ENCODE measurements around the gene RAB8B. TPM values are rescaled to one million over a fixed set of nuclear protein-coding genes. Genes with fewer than 3 reads are reported as not detected.

RAB8B gene
- total and polyA plus RNA-seq, 4 donors, result 3.8 to 26.5 (median 7.6) TPM

DNA sequence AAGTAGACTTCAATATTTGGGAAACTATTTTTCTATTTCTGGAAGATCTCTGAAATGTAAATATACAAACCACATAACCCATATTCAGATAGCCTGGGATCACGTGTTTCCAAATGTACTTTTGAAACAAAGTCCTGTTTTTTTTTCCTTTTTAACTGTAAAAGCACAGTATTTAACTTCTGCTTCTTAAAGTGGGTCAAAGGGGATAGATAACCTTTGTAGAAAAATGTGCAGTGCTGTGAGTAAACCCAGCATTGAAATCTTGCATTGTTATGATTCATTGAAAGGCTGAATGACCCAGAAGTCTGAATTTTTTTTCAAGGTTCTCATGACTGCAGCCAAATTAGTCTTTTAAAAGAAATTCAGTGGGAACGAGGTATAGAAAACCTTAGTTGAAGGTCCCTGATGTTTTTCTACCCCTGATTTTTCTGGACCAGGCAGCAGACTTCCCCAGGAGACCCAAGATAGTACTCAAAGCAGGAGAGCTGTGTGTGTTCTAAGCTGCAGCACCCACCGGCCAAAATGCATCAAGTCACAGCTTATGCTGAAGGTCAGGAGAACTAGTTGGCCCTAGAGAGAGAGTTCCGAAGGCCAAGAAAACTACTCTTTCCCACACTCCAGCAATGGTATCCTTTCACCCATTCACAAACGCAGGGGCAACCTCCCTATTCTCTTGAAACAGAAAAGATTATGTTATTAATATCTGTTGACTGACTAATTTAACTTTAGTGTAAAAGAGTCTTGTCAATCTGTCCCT is 44.4 kb downstream of the RAB8B start:
- H3K4me1 ChIP-seq (ENCODE audit: control insufficient read depth in 4 of 4, insufficient read depth in 4 of 4, low read length in 3 of 4), result peaks cover 7 to 15% (median 8%) of the 10 kb centered on the region in 4 donors
- H3K9ac ChIP-seq (ENCODE audit: low read depth in 1 of 2, low read length in 2 of 2), result peak overlapping the region in 1 of 2 donors; percentile 27
- no peaks in the 10 kb centered on the region for H3K36me3 ChIP-seq (ENCODE audit: control insufficient read depth in 4 of 4, insufficient read depth in 3 of 4, low read depth in 1 of 4, low read length in 3 of 4)
- no peak overlapping the region for H3K4me3 ChIP-seq (ENCODE audit: low read depth in 1 of 3, low read length in 3 of 3)
- 53% methylated on average over 5 of the region's 5 CpGs for WGBS
- H3K27me3 ChIP-seq (ENCODE audit: control insufficient read depth in 4 of 4, insufficient read depth in 4 of 4, low read length in 3 of 4), result no peaks in the 10 kb centered on the region
- no peaks in the 10 kb centered on the region for H3K9me3 ChIP-seq (ENCODE audit: control insufficient read depth in 4 of 4, low read length in 3 of 4)
- no peak for DNase-seq (ENCODE audit: low spot score)
- TF ChIP-seq RXRA (IDR thresholded peaks at IDR 0.05), result peak in 1 of 2 donors; percentile 13
- no peak for TF ChIP-seq TAF1 (conservative IDR thresholded peaks at IDR 0.05)
- no peak for TF ChIP-seq EGR1 (IDR thresholded peaks at IDR 0.05; ENCODE audit: low read depth in 2 of 2)
- TF ChIP-seq, protein P1, sequence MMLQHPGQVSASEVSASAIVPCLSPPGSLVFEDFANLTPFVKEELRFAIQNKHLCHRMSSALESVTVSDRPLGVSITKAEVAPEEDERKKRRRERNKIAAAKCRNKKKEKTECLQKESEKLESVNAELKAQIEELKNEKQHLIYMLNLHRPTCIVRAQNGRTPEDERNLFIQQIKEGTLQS (IDR thresholded peaks at IDR 0.05), result no peak
- H3K27ac ChIP-seq (ENCODE audit: low read depth in 1 of 2, low read length in 2 of 2), result peak overlapping the region; percentile 47 to 67

DNA sequence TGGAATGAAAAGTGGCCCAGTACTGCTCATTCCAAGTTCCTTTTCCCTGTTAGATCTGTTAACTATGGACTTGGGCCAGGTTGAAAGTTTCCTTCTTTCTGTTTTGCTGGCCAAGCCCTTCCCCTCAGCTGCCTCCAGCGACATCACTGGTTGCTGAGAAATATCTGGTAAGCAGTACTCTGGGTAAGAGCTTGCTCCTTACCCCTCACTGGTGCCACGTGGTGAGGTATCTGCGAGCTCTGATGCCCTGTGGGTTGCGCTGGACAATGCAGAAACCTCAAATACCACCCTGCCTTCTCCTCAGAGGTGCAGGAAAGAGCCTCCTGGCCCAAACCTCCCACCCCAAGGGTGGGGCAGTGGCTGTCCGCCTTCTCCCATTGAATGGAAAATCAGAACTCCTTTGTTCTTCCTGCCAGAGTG is 45.1 kb downstream of the RAB8B start:
- no peak for DNase-seq (ENCODE audit: low spot score)
- Histone ChIP-seq H3K4me1 (ENCODE audit: control insufficient read depth in 4 of 4, insufficient read depth in 4 of 4, low read length in 3 of 4) (peaks cover 7 to 15% (median 8%) of the 10 kb centered on the region in 4 donors), H3K9me3 (ENCODE audit: control insufficient read depth in 4 of 4, low read length in 3 of 4) (no peaks in the 10 kb centered on the region), H3K9ac (ENCODE audit: low read depth in 1 of 2, low read length in 2 of 2) (no peak overlapping the region), H3K4me3 (ENCODE audit: low read depth in 1 of 3, low read length in 3 of 3) (no peak overlapping the region), H3K36me3 (ENCODE audit: control insufficient read depth in 4 of 4, insufficient read depth in 3 of 4, low read depth in 1 of 4, low read length in 3 of 4) (no peaks in the 10 kb centered on the region), H3K27ac (ENCODE audit: low read depth in 1 of 2, low read length in 2 of 2) (peak overlapping the region; percentile 47 to 67), H3K27me3 (ENCODE audit: control insufficient read depth in 4 of 4, insufficient read depth in 4 of 4, low read length in 3 of 4) (no peaks in the 10 kb centered on the region)
- WGBS, result 73% methylated on average over 5 of the region's 5 CpGs
- TF ChIP-seq HNF4G (IDR thresholded peaks at IDR 0.05) (no peak), GABPA (IDR thresholded peaks at IDR 0.05 in 1 of 2, conservative IDR thresholded peaks at IDR 0.05 in 1 of 2) (no peak), HNF4A (conservative IDR thresholded peaks at IDR 0.05) (peak in 1 of 2 donors; percentile 5), FOXA1 (IDR thresholded peaks at IDR 0.05) (no peak), SP1 (IDR thresholded peaks at IDR 0.05) (no peak)
- TF ChIP-seq, protein P2, sequence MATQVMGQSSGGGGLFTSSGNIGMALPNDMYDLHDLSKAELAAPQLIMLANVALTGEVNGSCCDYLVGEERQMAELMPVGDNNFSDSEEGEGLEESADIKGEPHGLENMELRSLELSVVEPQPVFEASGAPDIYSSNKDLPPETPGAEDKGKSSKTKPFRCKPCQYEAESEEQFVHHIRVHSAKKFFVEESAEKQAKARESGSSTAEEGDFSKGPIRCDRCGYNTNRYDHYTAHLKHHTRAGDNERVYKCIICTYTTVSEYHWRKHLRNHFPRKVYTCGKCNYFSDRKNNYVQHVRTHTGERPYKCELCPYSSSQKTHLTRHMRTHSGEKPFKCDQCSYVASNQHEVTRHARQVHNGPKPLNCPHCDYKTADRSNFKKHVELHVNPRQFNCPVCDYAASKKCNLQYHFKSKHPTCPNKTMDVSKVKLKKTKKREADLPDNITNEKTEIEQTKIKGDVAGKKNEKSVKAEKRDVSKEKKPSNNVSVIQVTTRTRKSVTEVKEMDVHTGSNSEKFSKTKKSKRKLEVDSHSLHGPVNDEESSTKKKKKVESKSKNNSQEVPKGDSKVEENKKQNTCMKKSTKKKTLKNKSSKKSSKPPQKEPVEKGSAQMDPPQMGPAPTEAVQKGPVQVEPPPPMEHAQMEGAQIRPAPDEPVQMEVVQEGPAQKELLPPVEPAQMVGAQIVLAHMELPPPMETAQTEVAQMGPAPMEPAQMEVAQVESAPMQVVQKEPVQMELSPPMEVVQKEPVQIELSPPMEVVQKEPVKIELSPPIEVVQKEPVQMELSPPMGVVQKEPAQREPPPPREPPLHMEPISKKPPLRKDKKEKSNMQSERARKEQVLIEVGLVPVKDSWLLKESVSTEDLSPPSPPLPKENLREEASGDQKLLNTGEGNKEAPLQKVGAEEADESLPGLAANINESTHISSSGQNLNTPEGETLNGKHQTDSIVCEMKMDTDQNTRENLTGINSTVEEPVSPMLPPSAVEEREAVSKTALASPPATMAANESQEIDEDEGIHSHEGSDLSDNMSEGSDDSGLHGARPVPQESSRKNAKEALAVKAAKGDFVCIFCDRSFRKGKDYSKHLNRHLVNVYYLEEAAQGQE (IDR thresholded peaks at IDR 0.05), result no peak
- TF ChIP-seq, protein P3, sequence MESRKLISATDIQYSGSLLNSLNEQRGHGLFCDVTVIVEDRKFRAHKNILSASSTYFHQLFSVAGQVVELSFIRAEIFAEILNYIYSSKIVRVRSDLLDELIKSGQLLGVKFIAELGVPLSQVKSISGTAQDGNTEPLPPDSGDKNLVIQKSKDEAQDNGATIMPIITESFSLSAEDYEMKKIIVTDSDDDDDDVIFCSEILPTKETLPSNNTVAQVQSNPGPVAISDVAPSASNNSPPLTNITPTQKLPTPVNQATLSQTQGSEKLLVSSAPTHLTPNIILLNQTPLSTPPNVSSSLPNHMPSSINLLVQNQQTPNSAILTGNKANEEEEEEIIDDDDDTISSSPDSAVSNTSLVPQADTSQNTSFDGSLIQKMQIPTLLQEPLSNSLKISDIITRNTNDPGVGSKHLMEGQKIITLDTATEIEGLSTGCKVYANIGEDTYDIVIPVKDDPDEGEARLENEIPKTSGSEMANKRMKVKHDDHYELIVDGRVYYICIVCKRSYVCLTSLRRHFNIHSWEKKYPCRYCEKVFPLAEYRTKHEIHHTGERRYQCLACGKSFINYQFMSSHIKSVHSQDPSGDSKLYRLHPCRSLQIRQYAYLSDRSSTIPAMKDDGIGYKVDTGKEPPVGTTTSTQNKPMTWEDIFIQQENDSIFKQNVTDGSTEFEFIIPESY (IDR thresholded peaks at IDR 0.05), result no peak
- TF ChIP-seq, protein P1 (IDR thresholded peaks at IDR 0.05), result no peak
